Measurements from ENCODE around the gene CEP126.
"Not testable (repeated sequence)": the region's sequence is repeated elsewhere in the genome, so short reads cannot be mapped to it uniquely, and the experiment has no call there.

Gene CEP126

GRCh38 chr11:101923554-101923953 lies 8.7 kb downstream of the CEP126 start:
- in situ Hi-C loops (cut with MboI; ENCODE audit: low sequenced_read_pairs) = no loop called here

- in situ Hi-C loops (cut with MboI; ENCODE audit: low sequenced_read_pairs) = no loop called here
Observed at GRCh38 chr11:101929294-101929915, 14.6 kb downstream of the CEP126 start.

GRCh38 chr11:101931692-101932091 lies 16.9 kb downstream of the CEP126 start:
- in situ Hi-C loops (cut with MboI; ENCODE audit: low sequenced_read_pairs) = no loop called here

GRCh38 chr11:101940901-101941520 lies 26.2 kb downstream of the CEP126 start:
- in situ Hi-C loops (cut with MboI; ENCODE audit: low sequenced_read_pairs) = no loop called here

GRCh38 chr11:101944923-101945322 lies 30.1 kb downstream of the CEP126 start:
- in situ Hi-C loops (cut with MboI; ENCODE audit: low sequenced_read_pairs) = no loop called here

- in situ Hi-C loops (cut with MboI; ENCODE audit: low sequenced_read_pairs) = no loop called here
Observed at GRCh38 chr11:101945448-101945847, 30.6 kb downstream of the CEP126 start.

- in situ Hi-C loops (cut with MboI; ENCODE audit: low sequenced_read_pairs) = no loop called here
Observed at GRCh38 chr11:101949680-101950220, 34.9 kb downstream of the CEP126 start.

- in situ Hi-C loops (cut with MboI; ENCODE audit: low sequenced_read_pairs) = no loop called here
Observed at GRCh38 chr11:101955278-101955677, 40.5 kb downstream of the CEP126 start.

GRCh38 chr11:101955701-101956100 lies 40.9 kb downstream of the CEP126 start:
- in situ Hi-C loops (cut with MboI; ENCODE audit: low sequenced_read_pairs) = no loop called here

GRCh38 chr11:101960231-101960630 lies 45.4 kb downstream of the CEP126 start:
- in situ Hi-C loops (cut with MboI; ENCODE audit: low sequenced_read_pairs) = no loop called here

GRCh38 chr11:101964200-101964599 lies 49.4 kb downstream of the CEP126 start:
- in situ Hi-C loops (cut with MboI; ENCODE audit: low sequenced_read_pairs) = not testable (repeated sequence)

- in situ Hi-C loops (cut with MboI; ENCODE audit: low sequenced_read_pairs) = no loop called here
Observed at GRCh38 chr11:101974255-101974654, 59.4 kb downstream of the CEP126 start.

- in situ Hi-C loops (cut with MboI; ENCODE audit: low sequenced_read_pairs) = no loop called here
Observed at GRCh38 chr11:101974771-101975170, 60.0 kb downstream of the CEP126 start.

GRCh38 chr11:101975734-101976133 lies 60.9 kb downstream of the CEP126 start:
- in situ Hi-C loops (cut with MboI; ENCODE audit: low sequenced_read_pairs) = no loop called here

- in situ Hi-C loops (cut with MboI; ENCODE audit: low sequenced_read_pairs) = no loop called here
Observed at GRCh38 chr11:101987370-101987769, 72.6 kb downstream of the CEP126 start.

GRCh38 chr11:101993172-101993571 lies 78.4 kb downstream of the CEP126 start:
- in situ Hi-C loops (cut with MboI; ENCODE audit: low sequenced_read_pairs) = no loop called here

- in situ Hi-C loops (cut with MboI; ENCODE audit: low sequenced_read_pairs) = not testable (repeated sequence)
Observed at GRCh38 chr11:101994052-101994469, 79.3 kb downstream of the CEP126 start.

- in situ Hi-C loops (cut with MboI; ENCODE audit: low sequenced_read_pairs) = no loop called here
Observed at GRCh38 chr11:101996111-101996510, 81.3 kb downstream of the CEP126 start.

GRCh38 chr11:102001657-102002338 lies 87.0 kb downstream of the CEP126 start:
- in situ Hi-C loops (cut with MboI; ENCODE audit: low sequenced_read_pairs) = no loop called here

GRCh38 chr11:102004220-102004619 lies 89.4 kb downstream of the CEP126 start:
- in situ Hi-C loops (cut with MboI; ENCODE audit: low sequenced_read_pairs) = no loop called here

- in situ Hi-C loops (cut with MboI; ENCODE audit: low sequenced_read_pairs) = no loop called here
Observed at GRCh38 chr11:102005306-102005705, 90.5 kb downstream of the CEP126 start.
